NCI-H460 (cell line): ENCODE data around the gene RPL13. TPM values are rescaled to one million over a fixed set of nuclear protein-coding genes. Genes with fewer than 3 reads are reported as not detected.
"Not testable (repeated sequence)": the region's sequence is repeated elsewhere in the genome, so short reads cannot be mapped to it uniquely, and the experiment has no call there.

Experiments
- DNase-seq: peaks from one replicate; pipeline ENCODE4 v3.0.0-alpha.2; 2016; ENCODE audit warnings: low read depth; ENCODE audit errors: extremely low read depth
- total RNA-seq: library from RNA; depleted of rRNA; stranded (reverse); fragments of >200 nt; shearing (Covaris generic); gene quantifications from 2 replicates; pipeline ENCODE4 v1.2.3, GENCODE V29; 2014

RPL13 gene
- total RNA-seq, 1 experiment from 2014 or later = 6,150 TPM

GRCh38 chr16:89561884-89562599 lies 1.6 kb downstream of the RPL13 start:
- no peak for DNase-seq

GRCh38 chr16:89562939-89563338 lies 2.5 kb downstream of the RPL13 start:
- DNase-seq = no peak

- no peak for DNase-seq
These were observed 3.3 kb downstream of the RPL13 start for GRCh38 chr16:89563639-89564392.

- no peak for DNase-seq
These were observed 4.2 kb downstream of the RPL13 start for GRCh38 chr16:89564476-89565255.

- peak; percentile 60 for DNase-seq
These were observed 4.7 kb downstream of the RPL13 start for GRCh38 chr16:89565256-89565505.

GRCh38 chr16:89565506-89566372 lies 5.3 kb downstream of the RPL13 start:
- no peak for DNase-seq

- DNase-seq = no peak
These were observed 7.4 kb downstream of the RPL13 start for GRCh38 chr16:89567656-89568594.

GRCh38 chr16:89569506-89570341 lies 9.2 kb downstream of the RPL13 start:
- no peak for DNase-seq

- DNase-seq = no peak
These were observed 10.0 kb downstream of the RPL13 start for GRCh38 chr16:89570342-89570923.

GRCh38 chr16:89570983-89571598 lies 10.6 kb downstream of the RPL13 start:
- DNase-seq = not testable (repeated sequence)

GRCh38 chr16:89571636-89572035 lies 11.2 kb downstream of the RPL13 start:
- no peak for DNase-seq

GRCh38 chr16:89572073-89572484 lies 11.6 kb downstream of the RPL13 start:
- no peak for DNase-seq

- DNase-seq = no peak
These were observed 12.2 kb downstream of the RPL13 start for GRCh38 chr16:89572485-89573205.

- no peak for DNase-seq
These were observed 13.6 kb downstream of the RPL13 start for GRCh38 chr16:89573826-89574680.

- DNase-seq = peak; percentile 72
These were observed 14.3 kb downstream of the RPL13 start for GRCh38 chr16:89574681-89575246.
